CD4-positive, alpha-beta T cell treated with Interleukin-1 beta for 1 hour (primary cell): ENCODE results near the gene DELE1.

Source experiments
- DNase-seq, 2 donors: peaks; one replicate each; pipeline ENCODE4 v3.0.0-alpha.2; 2020 to 2022

DELE1 gene

DNA sequence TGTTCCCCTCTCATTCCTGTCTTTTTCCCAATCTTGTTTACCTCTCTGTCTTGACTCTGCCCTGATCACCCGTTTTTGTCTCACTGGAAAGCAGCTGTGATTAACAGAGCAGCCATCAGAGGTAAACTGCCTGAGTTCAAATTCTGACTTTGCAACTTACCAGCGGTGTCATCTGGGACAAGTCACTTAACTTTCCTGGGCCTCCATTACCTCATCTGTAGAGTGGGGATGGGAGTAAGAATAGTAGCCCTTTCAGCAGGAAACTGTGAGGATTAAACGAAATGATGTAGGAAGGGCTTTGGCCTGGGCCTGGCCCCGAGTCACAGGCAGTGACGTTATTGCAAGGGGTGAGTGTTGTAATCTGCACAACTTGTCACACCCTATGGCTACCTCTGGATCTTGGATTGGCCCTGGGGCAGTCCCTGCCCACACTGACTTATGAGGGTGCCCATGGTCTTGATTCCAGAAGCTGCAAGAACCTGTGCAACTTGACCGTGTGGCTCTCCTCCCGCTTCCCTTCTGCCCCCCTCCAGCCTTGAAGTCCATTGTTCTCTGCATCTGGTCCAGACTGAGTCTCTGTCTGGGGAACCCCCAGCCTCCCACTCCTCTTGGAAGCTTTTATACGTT is 35.0 kb downstream of the DELE1 start:
- DNase-seq = peak in 1 of 2 donors; percentile 62

DNA sequence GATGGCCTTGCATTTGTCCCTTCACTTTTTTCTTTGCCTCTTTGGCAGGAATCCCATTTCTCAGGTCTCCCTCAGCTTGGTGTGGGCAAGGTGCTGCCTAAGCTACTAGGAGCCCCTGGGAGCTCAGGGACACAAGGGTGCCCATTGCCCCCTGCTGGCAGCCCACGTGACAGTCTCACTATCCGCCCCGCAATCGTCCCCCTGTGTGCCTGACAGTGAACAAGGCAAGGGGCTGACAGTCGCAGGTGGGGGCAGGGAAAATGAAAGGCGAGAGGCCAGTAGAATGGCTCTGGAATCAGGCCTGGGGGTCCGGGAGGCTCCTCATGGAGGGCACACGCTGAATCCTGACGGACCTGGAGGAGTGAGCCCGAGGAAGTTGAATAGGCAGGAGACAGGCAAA is 36.3 kb downstream of the DELE1 start:
- peak in 1 of 2 donors; percentile 22 for DNase-seq

DNA sequence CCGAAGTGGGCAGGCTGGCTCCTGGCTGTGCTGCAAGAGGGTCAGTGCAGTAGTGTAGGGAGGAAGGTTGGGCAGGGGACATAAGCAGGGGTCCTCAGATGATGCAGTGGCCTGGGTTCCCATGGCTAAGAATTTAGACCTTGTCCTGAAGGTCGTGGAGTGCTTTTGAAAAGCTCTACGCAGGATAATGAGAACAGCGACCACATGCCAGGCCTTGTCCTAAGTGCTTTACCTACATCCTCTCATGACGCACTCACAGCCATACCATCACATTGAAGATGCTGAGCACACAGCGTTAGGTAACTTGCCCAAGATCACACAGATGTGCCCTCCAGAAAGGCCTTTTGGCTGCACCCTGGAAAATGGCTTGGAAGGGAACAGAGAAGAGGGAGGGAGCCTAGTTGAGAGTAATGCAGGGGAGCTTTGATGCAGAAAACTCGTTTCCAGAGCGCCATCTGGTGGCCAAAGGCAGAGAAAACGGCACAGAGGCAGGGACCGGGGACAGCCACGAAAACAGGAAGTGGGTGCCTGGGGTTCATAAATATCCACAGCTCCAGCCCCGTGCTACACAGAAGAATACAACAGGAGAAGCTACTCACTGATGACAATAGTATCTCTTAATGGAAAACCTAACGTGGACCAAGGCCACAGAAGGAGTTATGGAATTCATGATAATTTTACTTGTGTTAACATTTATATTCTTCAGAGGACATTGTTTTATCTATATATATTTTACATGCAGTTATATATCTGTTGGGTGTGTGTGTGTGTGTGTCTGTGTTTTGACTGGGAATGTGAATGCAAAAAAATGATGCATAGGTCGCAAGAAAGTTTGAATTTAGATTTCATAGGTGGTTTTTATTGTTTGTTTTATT is 37.0 kb downstream of the DELE1 start:
- DNase-seq = peak; percentile 89 to 91

DNA sequence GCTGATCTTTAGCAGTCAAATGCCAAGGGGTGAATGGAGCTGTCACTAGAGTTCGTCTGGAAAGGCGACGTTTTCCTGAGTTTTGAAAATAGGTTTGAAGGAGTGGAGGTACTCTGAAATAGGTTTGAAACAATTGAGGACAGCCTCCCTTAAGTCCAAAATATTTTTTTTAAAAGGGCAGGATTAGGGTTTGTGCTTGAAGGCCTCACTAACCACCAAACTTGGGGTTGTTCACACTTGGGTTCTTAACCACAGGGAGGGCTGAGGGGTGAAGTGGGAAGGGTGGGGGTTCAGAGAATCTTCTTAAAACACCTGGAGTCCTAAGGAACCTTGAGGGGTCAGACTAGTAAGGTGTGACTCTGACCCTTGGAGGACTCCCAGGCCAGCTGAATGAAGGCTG is 37.8 kb downstream of the DELE1 start:
- DNase-seq = no peak

DNA sequence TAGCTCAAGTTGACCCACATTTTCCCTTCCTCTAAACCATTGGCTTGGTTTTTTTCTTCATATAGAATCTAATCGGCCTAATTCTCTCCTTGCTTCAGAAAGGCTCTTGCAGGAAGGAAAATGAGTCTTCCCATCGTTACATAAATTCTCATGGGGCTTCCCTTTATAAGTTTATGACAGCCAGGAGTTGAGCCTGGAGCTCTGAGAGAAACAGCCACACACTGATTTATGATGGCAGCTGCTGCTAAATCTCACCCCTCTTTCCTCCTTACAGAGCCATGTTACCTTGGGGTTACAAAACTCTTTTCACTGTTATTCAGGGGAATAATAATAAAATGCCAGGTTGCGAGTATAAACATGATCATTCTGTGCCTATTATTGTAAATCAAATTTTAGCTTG is 40.0 kb downstream of the DELE1 start:
- no peak for DNase-seq

DNA sequence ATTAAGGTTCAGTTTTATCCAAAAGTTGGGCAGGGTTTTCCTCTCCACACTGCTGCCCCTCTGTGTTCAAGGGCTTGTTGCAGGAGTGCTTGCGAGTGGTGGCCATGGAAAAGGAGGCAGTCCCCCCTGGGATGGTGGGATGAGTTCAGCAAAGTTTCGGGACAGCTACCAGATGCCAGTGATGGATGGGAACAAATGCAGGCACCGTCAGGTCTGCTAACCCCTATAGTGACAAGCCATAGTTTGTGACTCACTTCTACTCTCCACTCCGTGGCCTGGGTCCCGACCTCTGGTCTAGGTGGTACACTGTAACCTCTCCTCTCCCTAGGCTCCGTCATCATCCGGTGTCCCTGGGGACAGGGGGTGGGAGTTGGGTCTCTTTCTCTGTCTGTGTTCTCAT is 41.4 kb downstream of the DELE1 start:
- DNase-seq = no peak

DNA sequence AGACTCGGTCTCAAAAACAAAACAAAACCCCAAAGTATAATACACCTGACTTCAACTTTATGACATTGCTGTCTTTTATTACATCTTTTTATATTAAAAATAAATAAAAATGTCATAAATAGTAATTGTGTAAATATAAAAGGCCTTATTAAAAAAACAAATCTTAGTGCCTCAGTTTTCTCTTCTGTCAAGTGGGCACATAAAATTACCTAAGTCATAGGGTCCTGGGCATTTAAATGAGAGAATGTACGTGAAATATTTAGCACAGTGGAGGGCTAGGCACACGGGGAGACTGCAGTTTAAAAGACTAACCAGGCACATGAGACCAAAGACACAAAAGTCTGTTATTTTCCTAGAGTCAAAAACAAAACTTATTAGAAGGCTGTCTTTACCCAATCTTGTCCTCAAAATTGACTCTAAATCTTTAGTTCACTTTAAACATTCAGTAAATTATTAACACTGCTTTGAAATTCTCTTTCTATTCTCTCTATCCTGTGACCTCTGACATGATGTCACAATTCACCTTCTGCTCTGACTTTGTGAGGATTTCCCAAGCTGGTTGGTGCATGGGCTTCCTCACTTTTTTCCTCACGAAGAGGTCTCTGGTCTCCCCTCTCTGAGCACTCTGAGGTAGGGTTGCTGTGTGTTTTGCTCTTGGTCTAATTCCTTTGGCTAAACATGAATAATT is 42.7 kb downstream of the DELE1 start:
- DNase-seq = no peak

DNA sequence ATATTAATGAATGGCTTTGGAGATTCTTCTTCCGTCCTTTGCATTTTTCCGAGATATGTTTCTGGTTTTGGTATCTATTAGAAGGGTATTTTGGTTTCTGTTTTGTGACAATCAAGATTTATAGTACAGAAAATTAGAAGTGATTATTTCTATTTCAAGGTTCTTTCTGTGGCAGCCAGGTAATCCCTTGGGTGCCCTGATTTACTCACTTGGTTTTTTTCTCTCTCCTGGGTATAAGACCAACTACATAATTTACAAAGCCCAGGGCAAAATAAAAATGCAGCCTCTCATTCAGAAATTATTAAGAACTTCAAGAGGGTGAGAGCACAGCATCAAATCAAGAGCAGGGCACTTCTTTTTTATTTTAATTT is 43.3 kb downstream of the DELE1 start:
- no peak for DNase-seq

DNA sequence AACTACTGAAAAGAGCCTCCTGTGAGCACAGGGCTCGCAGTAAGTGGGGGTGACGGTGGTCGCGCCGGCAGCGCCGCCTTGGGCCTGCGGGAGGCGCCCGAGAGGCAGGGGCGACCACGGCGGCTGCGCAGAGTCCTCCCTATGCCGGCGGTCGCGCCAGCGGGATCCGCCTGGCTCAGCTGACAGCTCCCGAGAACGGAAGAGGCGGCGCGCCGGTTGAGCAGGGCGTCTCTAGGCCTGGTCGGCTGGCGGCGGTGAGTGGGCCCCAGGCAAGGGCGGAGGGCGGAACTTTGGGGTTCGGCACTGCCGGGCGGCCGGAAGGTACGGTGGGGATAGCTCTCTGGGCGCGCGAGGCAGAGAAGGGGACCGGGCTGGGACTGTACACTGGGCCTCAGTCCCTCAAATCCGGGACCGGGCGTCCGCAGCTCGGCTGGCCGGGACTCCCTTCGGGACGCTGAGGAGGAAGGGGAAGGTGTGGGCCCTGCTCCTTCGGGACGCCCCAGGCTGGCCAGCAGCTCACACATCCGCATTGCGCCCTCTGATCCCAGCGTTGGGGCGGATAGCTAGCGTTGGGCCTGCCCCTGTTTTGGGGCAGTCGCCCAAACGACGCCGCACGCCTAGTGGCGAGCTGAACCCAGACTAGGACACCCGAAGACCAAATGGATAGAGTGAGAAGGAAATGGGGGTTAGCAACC is 45.4 kb downstream of the DELE1 start, which contains the start of gene RNF14:
RNF14 (plus strand) TSS at position 192 of the 695 bp plus-strand sequence. CDS start 4,484 bp downstream, outside the sequence.
- peak; percentile 94 for DNase-seq

DNA sequence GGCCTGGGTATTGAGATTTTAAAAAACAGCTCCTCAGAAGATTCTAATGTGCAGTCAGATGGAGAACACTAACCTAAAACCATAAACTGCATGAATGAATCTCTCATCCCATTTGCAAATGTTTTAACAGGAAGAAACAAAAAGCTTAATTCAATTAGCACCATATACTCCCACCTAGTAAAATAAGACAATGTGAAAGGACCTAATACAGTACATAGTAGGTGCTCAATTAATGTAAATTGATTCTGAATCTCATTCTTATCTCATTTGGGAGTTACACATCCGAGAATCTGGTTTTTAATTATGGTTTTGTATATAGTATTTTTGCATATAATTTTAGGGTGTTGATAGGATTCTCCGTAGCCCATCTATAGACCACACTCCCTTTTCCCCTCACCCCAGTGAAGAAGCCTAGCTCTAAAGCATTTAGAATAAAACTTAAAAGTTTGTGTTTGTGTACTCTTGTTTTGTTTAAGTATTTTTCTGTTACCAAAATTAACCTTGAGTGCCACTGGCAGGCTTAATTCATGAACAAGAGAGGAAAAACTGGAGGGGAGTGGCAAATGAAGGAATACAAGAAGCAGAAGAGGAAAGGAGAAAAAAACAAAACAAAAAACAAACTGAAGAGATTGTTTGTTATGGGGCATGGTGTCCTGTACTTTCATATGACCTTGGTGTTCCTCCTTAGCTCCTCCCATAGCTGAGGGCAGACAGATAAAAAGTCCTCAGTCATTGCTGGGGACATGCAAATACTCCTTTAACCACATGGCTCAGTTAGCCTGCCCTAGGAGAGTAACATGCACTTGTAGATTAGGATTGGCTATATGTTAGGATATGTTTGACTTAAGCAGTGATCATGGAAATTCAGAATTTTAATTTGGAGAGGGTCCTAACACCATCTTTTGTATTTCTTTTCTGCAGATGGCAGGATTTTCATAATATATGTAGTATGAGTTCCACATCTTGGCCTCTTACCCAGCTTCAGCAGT is 46.4 kb downstream of the DELE1 start:
- no peak for DNase-seq

DNA sequence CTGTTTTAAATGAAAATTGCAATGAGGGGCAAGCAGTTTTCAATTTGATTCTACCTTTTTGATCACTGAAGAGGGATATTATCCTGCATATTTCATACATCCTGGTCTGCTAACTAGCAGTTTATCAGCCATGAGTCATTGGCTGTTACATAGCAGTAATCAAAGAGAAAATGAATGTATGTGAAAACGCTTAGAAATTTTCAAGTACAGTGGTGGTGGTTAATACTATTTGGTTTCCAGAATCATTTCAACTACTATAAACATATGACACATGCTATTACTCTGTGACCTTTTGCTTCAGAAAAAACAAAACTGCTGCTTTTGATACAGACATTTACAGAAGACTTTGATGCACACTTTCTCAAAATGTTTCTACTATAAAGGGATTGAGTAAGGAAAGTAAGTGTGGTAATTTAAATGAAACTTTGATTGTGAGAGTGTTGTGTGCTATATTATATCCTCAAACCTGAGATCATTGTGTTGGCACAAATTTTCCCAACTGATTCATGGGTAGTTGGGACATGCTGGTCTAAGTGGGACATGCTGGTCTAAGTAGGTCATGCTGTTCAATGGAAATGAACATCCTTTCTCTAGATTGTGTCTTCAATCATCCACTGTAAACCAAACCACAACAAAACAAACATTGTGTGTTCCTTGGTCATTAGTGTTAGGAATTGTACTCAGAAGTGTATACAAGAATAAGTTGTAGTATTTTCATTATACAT is 50.4 kb downstream of the DELE1 start:
- no peak for DNase-seq

DNA sequence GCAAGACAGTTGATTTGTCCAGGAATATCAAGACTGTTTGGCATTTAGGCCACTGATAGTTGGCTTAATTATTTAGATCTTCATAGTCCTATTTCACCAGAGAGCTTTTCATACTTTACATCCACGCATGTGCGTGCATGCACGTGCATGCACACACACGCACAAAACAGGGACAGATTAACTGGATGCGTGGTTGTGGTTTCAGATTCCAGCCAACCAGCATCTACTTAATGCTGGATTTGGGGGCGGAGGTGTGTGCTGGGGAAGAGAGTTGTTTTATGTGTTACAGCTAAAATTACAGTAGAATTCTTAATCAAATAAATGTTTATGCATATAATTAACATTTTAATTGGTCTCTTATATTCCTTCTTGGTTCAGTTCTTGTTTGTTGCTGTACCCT is 52.5 kb downstream of the DELE1 start:
- DNase-seq = no peak

DNA sequence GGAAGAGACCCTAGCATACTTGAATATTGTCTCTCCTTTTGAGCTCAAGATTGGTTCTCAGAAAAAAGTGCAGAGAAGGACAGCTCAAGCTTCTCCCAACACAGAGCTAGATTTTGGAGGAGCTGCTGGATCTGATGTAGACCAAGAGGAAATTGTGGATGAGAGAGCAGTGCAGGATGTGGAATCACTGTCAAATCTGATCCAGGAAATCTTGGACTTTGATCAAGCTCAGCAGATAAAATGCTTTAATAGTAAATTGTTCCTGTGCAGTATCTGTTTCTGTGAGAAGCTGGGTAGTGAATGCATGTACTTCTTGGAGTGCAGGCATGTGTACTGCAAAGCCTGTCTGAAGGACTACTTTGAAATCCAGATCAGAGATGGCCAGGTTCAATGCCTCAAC is 54.7 kb downstream of the DELE1 start:
- DNase-seq = no peak

DNA sequence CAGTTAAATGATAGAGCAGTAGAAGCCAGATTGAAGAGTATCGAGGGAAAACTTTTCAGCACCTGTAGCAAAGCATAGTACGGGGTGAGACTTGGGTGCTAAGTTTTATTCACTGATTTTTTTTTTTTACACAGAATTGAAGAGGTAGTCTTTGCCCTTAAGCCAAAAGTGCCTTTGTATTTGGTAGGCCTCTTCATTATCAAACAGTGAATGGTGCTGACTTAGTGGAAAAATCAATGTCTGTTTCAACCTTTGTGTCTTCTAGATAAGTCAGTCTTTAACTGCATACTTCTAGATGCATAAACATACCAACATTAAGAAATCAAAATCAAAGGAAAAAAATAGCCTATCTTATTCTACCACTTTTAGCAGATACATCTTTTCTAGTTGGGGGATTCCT is 59.0 kb downstream of the DELE1 start:
- DNase-seq = no peak

DNA sequence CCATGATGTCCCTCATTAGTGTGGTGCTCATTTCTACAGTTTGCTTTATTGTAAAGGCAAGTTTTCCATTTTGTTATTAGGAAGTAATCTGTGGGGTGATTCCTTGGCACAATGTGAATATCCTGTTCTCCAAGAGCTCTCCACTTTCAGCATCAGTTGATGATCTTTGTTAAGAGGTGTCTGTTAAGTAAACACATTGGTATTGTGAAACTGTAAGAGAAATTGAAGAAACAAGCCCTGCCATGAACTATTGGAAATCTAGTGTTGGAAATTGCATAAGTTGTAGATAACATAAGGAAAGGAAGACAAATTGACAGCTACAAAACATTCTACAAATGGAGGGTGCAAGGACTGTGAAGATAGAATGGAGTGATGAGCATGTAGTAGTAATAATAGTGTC is 62.4 kb downstream of the DELE1 start:
- no peak for DNase-seq

DNA sequence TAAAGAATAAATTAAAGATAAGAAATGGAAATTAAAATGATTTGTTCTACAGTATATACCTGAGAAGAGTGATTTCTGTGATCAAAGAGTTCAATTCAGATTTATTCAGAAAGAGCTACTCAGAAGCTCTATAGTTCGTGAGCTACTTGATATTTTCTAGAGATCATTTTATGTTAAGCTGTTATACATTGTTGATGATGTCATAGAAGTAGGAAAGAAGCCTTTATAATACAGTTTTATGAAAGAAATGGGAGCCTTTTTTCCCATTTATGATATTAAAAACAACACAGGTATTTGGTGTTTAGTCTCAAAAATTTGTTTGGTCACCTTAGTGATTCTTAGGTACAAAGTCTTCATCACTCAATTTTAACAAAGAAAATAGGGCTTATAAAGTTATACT is 66.0 kb downstream of the DELE1 start:
- DNase-seq = no peak
